Activated T-helper 1 cell treated with anti-CD3 and anti-CD28 coated beads, Interleukin-2, amount 50 U/mL, for 16 hours (primary cell): ENCODE data around the gene DUSP14.
"Not testable (repeated sequence)": the region's sequence is repeated elsewhere in the genome, so short reads cannot be mapped to it uniquely, and the experiment has no call there.

ENCODE experiments used
- DNase-seq, 2 donors: peaks; one replicate each; pipeline ENCODE4 v3.0.0-alpha.2; 2020; ENCODE audit warnings: low read depth in 1 of 2, low spot score in 1 of 2

The DUSP14 gene

GRCh38 chr17:37489197-37490001 lies at the start of gene DUSP14:
Gene DUSP14, plus strand, starts transcription at chr17:37489891. Its CDS starts 22,382 bp downstream, at chr17:37512273.
- peak; percentile 50 to 76 for DNase-seq

- no peak for DNase-seq
These were observed 49.3 kb upstream of the DUSP14 start for GRCh38 chr17:37440424-37440823.

- DNase-seq: not testable (repeated sequence)
These were observed 48.2 kb upstream of the DUSP14 start for GRCh38 chr17:37441369-37442014.

GRCh38 chr17:37446027-37446426 lies 43.7 kb upstream of the DUSP14 start:
- no peak for DNase-seq

GRCh38 chr17:37447641-37448040 lies 42.0 kb upstream of the DUSP14 start:
- DNase-seq: no peak

- DNase-seq: no peak
These were observed 39.6 kb upstream of the DUSP14 start for GRCh38 chr17:37450112-37450511.

GRCh38 chr17:37457801-37458200 lies 31.9 kb upstream of the DUSP14 start:
- not testable (repeated sequence) for DNase-seq

GRCh38 chr17:37458805-37459204 lies 30.9 kb upstream of the DUSP14 start:
- DNase-seq: no peak

GRCh38 chr17:37461668-37462067 lies 28.0 kb upstream of the DUSP14 start:
- DNase-seq: no peak

- no peak for DNase-seq
These were observed 27.2 kb upstream of the DUSP14 start for GRCh38 chr17:37462492-37462891.

GRCh38 chr17:37463039-37463438 lies 26.7 kb upstream of the DUSP14 start:
- DNase-seq: no peak

GRCh38 chr17:37465069-37465616 lies 24.5 kb upstream of the DUSP14 start:
- DNase-seq: no peak

- DNase-seq: no peak
These were observed 23.2 kb upstream of the DUSP14 start for GRCh38 chr17:37466471-37466870.

- DNase-seq: no peak
These were observed 19.5 kb upstream of the DUSP14 start for GRCh38 chr17:37470181-37470580.

- DNase-seq: no peak
These were observed 13.8 kb upstream of the DUSP14 start for GRCh38 chr17:37475731-37476420.

- DNase-seq: no peak
These were observed 13.1 kb upstream of the DUSP14 start for GRCh38 chr17:37476431-37477120.

GRCh38 chr17:37478187-37478586 lies 11.5 kb upstream of the DUSP14 start:
- no peak for DNase-seq

GRCh38 chr17:37479025-37479424 lies 10.7 kb upstream of the DUSP14 start:
- DNase-seq: no peak

- DNase-seq: no peak
These were observed 9.3 kb upstream of the DUSP14 start for GRCh38 chr17:37480427-37480826.

- no peak for DNase-seq
These were observed 8.6 kb upstream of the DUSP14 start for GRCh38 chr17:37481001-37481665.
